ENCODE data around the gene KPTN. TPM values are rescaled to one million over a fixed set of nuclear protein-coding genes. Genes with fewer than 3 reads are reported as not detected.

KPTN gene
- total and polyA plus RNA-seq, 7 experiments from 2014 or later: 4.4 to 9.2 (median 6.7) TPM

- peaks cover 16 to 39% (median 24%) of the 10 kb centered on the region in 7 donors for H3K4me1 Mint-ChIP-seq
- Histone ChIP-seq H3K4me3 (ENCODE audit: low read length) (no peak overlapping the region), H3K36me3 (ENCODE audit: control insufficient read depth in 2 of 3, insufficient read depth in 3 of 3, low read length in 3 of 3) (no peaks in the 10 kb centered on the region), H3K27ac (ENCODE audit: low read depth, low read length) (no peak overlapping the region), H3K27me3 (ENCODE audit: control insufficient read depth in 2 of 2, insufficient read depth in 2 of 2, low read length in 2 of 2) (peaks cover 4 to 8% of the 10 kb centered on the region in 2 donors), H3K9me3 (ENCODE audit: control insufficient read depth in 2 of 3, low read length in 3 of 3) (no peaks in the 10 kb centered on the region), H3K4me1 (ENCODE audit: control insufficient read depth in 2 of 2, insufficient read depth in 2 of 2, low read length in 2 of 2) (peaks cover 10 to 32% of the 10 kb centered on the region in 2 donors)
- peak overlapping the region in 1 of 10 donors; percentile 20 for H3K4me3 Mint-ChIP-seq
- peaks cover 0 to 2% (median 0%) of the 10 kb centered on the region in 5 donors for H3K36me3 Mint-ChIP-seq
- DNase-seq (no peak), ATAC-seq (no peak)
- no peak overlapping the region for H3K27ac Mint-ChIP-seq
- intact Hi-C loops (cut with micrococcal nuclease): no loop called here
- POLR2A ChIA-PET: no interaction called here
- CTCF ChIA-PET: interaction anchor here (0.9 to 4.9 kb wide), 2 partner anchors 10 to 266 kb away, joined by 5 to 61 read pairs; no protein-coding TSS in a partner anchor
- peaks cover 18 to 33% (median 24%) of the 10 kb centered on the region in 5 donors for H3K27me3 Mint-ChIP-seq
- H3K9me3 Mint-ChIP-seq: no peaks in the 10 kb centered on the region
Measured at GRCh38 chr19:47432091-47432490, 51.9 kb downstream of the KPTN start.

DNA sequence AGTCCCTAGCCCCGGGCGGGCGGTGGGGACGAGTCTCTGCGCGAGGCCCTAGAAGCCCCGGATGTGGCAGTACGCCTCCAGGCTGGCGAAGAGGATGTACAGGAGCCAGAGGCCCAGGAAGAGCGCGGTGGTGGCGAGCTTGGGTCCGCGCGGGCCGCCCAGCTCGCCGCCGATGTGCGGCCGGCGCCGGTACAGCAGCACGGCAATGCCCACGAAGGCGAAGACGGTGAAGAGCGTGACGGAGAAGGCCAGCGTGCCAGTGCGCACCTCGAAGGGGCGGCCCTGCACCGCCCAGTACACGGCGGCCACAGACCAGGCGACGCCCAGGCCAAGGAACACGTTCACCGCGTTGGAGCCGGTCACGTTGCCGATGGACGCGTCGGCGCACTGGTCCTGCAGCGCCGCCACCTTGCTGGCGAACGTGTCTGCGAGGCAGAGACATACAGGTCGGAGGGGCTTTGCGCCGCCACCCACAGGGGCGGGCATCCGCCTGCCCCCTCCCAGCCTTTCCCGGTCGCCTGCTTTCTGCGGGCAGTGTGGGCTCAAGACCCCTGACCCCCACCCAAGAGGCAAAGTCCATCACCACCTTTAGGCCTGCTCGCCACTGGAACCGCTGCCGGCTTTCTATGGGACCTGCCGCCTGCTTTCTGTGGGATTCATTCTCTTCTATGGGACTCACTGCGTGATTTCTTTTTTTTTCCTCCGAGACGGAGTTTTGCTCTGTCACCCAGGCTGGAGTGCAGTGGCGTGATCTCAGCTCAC, 53.8 kb downstream of the KPTN start:
- no peaks in the 10 kb centered on the region for H3K9me3 ChIP-seq (ENCODE audit: control insufficient read depth in 2 of 3, low read length in 3 of 3)
- Mint-ChIP-seq H3K4me3 (peak overlapping the region; percentile 34 to 84 (median 69)), H3K27me3 (peaks cover 25 to 31% (median 30%) of the 10 kb centered on the region in 5 donors), H3K27ac (peak overlapping the region in 2 of 9 donors; percentile 25 to 79), H3K36me3 (peaks cover 0 to 2% (median 0%) of the 10 kb centered on the region in 5 donors), H3K4me1 (peaks cover 3 to 25% (median 10%) of the 10 kb centered on the region in 7 donors), H3K9me3 (no peaks in the 10 kb centered on the region)
- ChIA-PET CTCF (interaction anchor here (1.1 kb wide), 1 partner anchor 278 kb away, joined by 7 read pairs; no protein-coding TSS in a partner anchor), POLR2A (no interaction called here)
- no peak overlapping the region for H3K4me3 ChIP-seq (ENCODE audit: low read length)
- intact Hi-C loops (cut with micrococcal nuclease): no loop called here
- H3K4me1 ChIP-seq (ENCODE audit: control insufficient read depth in 2 of 2, insufficient read depth in 2 of 2, low read length in 2 of 2): peaks cover 10 to 34% of the 10 kb centered on the region in 2 donors
- ATAC-seq: peak; percentile 24
- DNase-seq: peak in 2 of 9 donors; percentile 25 to 47
- H3K36me3 ChIP-seq (ENCODE audit: control insufficient read depth in 2 of 3, insufficient read depth in 3 of 3, low read length in 3 of 3): no peaks in the 10 kb centered on the region
- H3K27ac ChIP-seq (ENCODE audit: low read depth, low read length): no peak overlapping the region
- H3K27me3 ChIP-seq (ENCODE audit: control insufficient read depth in 2 of 2, insufficient read depth in 2 of 2, low read length in 2 of 2): peaks cover 4 to 8% of the 10 kb centered on the region in 2 donors

GRCh38 chr19:47429140-47429793, 54.8 kb downstream of the KPTN start:
- Mint-ChIP-seq H3K4me3 (peak overlapping the region in 7 of 10 donors; percentile 34 to 84 (median 69)), H3K4me1 (peaks cover 0 to 23% (median 8%) of the 10 kb centered on the region in 7 donors), H3K36me3 (peaks cover 0 to 2% (median 0%) of the 10 kb centered on the region in 5 donors), H3K9me3 (peaks cover 0 to 2% (median 0%) of the 10 kb centered on the region in 11 donors), H3K27ac (peak overlapping the region in 2 of 9 donors; percentile 25 to 79), H3K27me3 (peaks cover 32 to 38% (median 36%) of the 10 kb centered on the region in 5 donors)
- ATAC-seq (no peak), DNase-seq (no peak)
- no peak overlapping the region for H3K4me3 ChIP-seq (ENCODE audit: low read length)
- no peak overlapping the region for H3K27ac ChIP-seq (ENCODE audit: low read depth, low read length)
- H3K36me3 ChIP-seq (ENCODE audit: control insufficient read depth in 2 of 3, insufficient read depth in 3 of 3, low read length in 3 of 3): no peaks in the 10 kb centered on the region
- intact Hi-C loops (cut with micrococcal nuclease): no loop called here
- H3K27me3 ChIP-seq (ENCODE audit: control insufficient read depth in 2 of 2, insufficient read depth in 2 of 2, low read length in 2 of 2): peaks cover 4 to 8% of the 10 kb centered on the region in 2 donors
- H3K4me1 ChIP-seq (ENCODE audit: control insufficient read depth in 2 of 2, insufficient read depth in 2 of 2, low read length in 2 of 2): peaks cover 10 to 34% of the 10 kb centered on the region in 2 donors
- H3K9me3 ChIP-seq (ENCODE audit: control insufficient read depth in 2 of 3, low read length in 3 of 3): no peaks in the 10 kb centered on the region
- CTCF ChIA-PET: interaction anchor here (0.8 to 1.8 kb wide), 3 partner anchors 19 to 278 kb away, joined by 3 to 5 read pairs (median 3); no protein-coding TSS in a partner anchor
- POLR2A ChIA-PET: interaction anchor here (0.6 to 1.1 kb wide), 2 partner anchors 316 to 1152 kb away, joined by 3 to 4 read pairs; partner anchors contain the start of gene NOP53

DNA sequence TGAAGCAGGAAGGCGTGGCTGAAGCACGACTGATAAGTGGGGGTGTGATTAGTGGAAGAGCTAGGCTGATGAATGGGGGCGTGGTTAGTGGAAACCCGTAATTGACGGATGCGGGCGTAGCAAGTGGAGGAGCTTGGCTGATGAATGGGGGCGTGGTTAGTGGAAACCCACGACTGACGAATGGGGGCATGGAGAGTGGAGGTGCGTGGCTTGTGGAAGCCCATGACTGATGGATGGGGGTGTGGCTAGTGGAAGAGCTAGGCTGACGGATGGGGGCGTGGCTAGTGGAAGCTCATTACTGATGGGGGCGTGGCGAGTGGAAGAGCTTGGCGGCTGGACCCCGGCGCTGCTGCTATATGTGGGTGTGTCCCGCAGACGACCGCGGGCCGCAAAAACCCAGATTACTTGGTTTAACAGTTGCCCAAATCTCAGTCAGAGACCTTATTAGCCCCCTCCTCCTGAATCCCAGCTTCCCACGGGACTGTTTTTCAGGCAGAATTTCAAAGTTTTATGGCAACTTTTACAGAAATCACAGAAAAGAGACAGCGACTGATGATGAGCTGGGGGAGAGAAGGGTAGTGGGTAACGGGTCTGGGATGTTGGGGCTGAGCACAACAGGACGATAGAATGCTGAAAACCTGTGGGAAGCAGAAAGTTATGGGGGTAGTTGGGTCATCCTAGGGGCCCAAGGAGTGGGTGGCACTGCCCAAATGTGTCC, 55.7 kb downstream of the KPTN start:
- Mint-ChIP-seq H3K9me3 (peaks cover 0 to 2% (median 0%) of the 10 kb centered on the region in 11 donors), H3K4me3 (no peak overlapping the region), H3K4me1 (peaks cover under 1 to 23% (median 10%) of the 10 kb centered on the region in 7 donors), H3K36me3 (peaks cover 0 to 2% (median 0%) of the 10 kb centered on the region in 5 donors), H3K27ac (no peak overlapping the region), H3K27me3 (peaks cover 39 to 47% (median 44%) of the 10 kb centered on the region in 5 donors)
- DNase-seq (peak; percentile 50 to 91 (median 71)), ATAC-seq (peak; percentile 91)
- ChIA-PET POLR2A (interaction anchor here (0.7 to 1.1 kb wide), 2 partner anchors 57 to 317 kb away, joined by 3 to 4 read pairs; partner anchors contain the start of gene NOP53), CTCF (interaction anchor here (0.5 to 2.3 kb wide), 10 partner anchors 8 to 1219 kb away, joined by 3 to 9 read pairs (median 4); no protein-coding TSS in a partner anchor)
- H3K27ac ChIP-seq (ENCODE audit: low read depth, low read length): no peak overlapping the region
- H3K9me3 ChIP-seq (ENCODE audit: control insufficient read depth in 2 of 3, low read length in 3 of 3): no peaks in the 10 kb centered on the region
- no peaks in the 10 kb centered on the region for H3K36me3 ChIP-seq (ENCODE audit: control insufficient read depth in 2 of 3, insufficient read depth in 3 of 3, low read length in 3 of 3)
- H3K4me3 ChIP-seq (ENCODE audit: low read length): peak overlapping the region; percentile 50
- peaks cover 10 to 12% of the 10 kb centered on the region in 2 donors for H3K27me3 ChIP-seq (ENCODE audit: control insufficient read depth in 2 of 2, insufficient read depth in 2 of 2, low read length in 2 of 2)
- H3K4me1 ChIP-seq (ENCODE audit: control insufficient read depth in 2 of 2, insufficient read depth in 2 of 2, low read length in 2 of 2): peaks cover 10 to 34% of the 10 kb centered on the region in 2 donors
- intact Hi-C loops (cut with micrococcal nuclease): loop anchor here in 1 of 2 donors (1.0 kb wide), 1 partner anchor 317 kb away; the partner anchor contains the start of gene NOP53

DNA sequence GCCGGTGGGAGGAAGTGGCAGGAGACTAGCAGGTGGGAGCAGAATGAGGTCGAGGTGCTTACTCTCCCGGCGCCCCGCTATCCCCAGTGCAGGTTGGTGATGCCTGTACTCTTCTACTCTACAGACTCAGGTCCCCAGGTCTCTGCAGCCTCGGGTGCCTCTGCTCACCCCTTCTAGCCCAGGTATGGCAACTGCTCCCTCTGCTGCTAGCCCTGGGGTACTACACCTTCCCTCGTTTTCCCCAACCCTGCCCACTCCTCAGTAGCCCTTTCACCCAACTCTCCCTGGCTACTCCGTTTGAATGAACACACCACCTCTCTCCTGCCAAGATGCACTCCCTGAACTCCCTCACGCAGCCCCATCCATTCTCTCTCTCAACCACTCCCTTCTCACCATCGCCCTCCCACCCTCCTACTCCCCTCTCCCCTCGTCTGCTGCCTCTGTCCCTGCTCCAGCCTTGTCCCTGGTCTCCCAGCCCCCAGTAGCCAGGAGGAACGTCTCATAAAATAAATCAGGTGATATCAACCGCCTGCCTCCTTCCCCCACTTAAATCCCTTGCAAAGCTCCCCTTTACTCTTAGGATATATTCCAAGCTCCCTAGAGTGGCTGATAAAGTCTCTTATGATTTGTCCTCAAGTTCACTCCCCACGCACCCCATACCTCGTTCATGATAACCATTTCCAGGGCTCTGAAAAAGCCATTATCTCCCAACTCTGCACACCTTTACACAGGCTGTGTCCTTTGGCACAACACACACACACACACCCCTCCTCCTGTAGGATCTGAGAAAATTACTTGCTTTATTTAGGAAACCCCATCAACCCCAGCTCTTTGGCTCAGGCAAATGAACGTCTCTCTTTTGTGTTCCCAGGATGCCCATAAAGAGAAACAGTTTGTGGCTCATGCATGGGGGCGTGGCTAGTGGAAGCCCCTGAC, 56.5 kb downstream of the KPTN start:
- H3K27me3 Mint-ChIP-seq: peaks cover 47 to 55% (median 52%) of the 10 kb centered on the region in 5 donors
- peak overlapping the region in 2 of 9 donors; percentile 53 to 73 for H3K27ac Mint-ChIP-seq
- no peaks in the 10 kb centered on the region for H3K36me3 ChIP-seq (ENCODE audit: control insufficient read depth in 2 of 3, insufficient read depth in 3 of 3, low read length in 3 of 3)
- peak overlapping the region; percentile 50 for H3K4me3 ChIP-seq (ENCODE audit: low read length)
- peaks cover 10 to 34% of the 10 kb centered on the region in 2 donors for H3K4me1 ChIP-seq (ENCODE audit: control insufficient read depth in 2 of 2, insufficient read depth in 2 of 2, low read length in 2 of 2)
- H3K4me3 Mint-ChIP-seq: peak overlapping the region in 3 of 10 donors; percentile 8 to 58 (median 57)
- CTCF ChIA-PET: interaction anchor here (0.5 to 2.3 kb wide), 9 partner anchors 9 to 282 kb away, joined by 3 to 9 read pairs (median 5); no protein-coding TSS in a partner anchor
- peaks cover 8 to 29% (median 17%) of the 10 kb centered on the region in 7 donors for H3K4me1 Mint-ChIP-seq
- peak; percentile 77 for ATAC-seq
- POLR2A ChIA-PET: interaction anchor here (1.1 kb wide), 1 partner anchor 318 kb away, joined by 4 read pairs; the partner anchor contains the start of gene NOP53
- H3K9me3 Mint-ChIP-seq: peaks cover 0 to 7% (median 0%) of the 10 kb centered on the region in 11 donors
- intact Hi-C loops (cut with micrococcal nuclease): loop anchor here (1.0 to 2.0 kb wide), 4 partner anchors 37 to 318 kb away; partner anchors contain the start of genes DHX34 (in 1 of the 2) and NOP53 (in 1 of the 2)
- H3K27me3 ChIP-seq (ENCODE audit: control insufficient read depth in 2 of 2, insufficient read depth in 2 of 2, low read length in 2 of 2): peaks cover 18 to 19% of the 10 kb centered on the region in 2 donors
- peak; percentile 44 to 79 (median 67) for DNase-seq
- peaks cover 0 to 6% (median 4%) of the 10 kb centered on the region in 5 donors for H3K36me3 Mint-ChIP-seq
- H3K27ac ChIP-seq (ENCODE audit: low read depth, low read length): no peak overlapping the region
- no peaks in the 10 kb centered on the region for H3K9me3 ChIP-seq (ENCODE audit: control insufficient read depth in 2 of 3, low read length in 3 of 3)

Measured in naive thymus-derived CD4-positive, alpha-beta T cell (primary cell).